HEK293 (cell line): ENCODE data around the gene FREM3.

ENCODE experiments used
- CTCF ChIP-seq: fragments of 450-650 bp; formaldehyde crosslinking; IDR thresholded peaks from 2 replicates; pipeline ENCODE4 v1.5.1; 2016; ENCODE audit warnings: missing biosample characterization, missing genetic modification characterization
- KLF1 ChIP-seq: fragments of 450-650 bp; formaldehyde crosslinking; IDR thresholded peaks from 2 replicates; pipeline ENCODE4 v1.5.1; 2016; ENCODE audit warnings: missing biosample characterization, missing genetic modification characterization
- KLF10 ChIP-seq: fragments of 450-650 bp; IDR thresholded peaks from 2 replicates; pipeline ENCODE4 v1.5.1; 2018; ENCODE audit warnings: missing biosample characterization, mild to moderate bottlenecking, missing genetic modification characterization
- ZBTB49 ChIP-seq: fragments of 450-650 bp; formaldehyde crosslinking; IDR thresholded peaks from 2 replicates; pipeline ENCODE4 v1.5.1; 2016; ENCODE audit warnings: missing biosample characterization, missing genetic modification characterization, low read depth
- ZBTB6 ChIP-seq: fragments of 450-650 bp; formaldehyde crosslinking; IDR thresholded peaks from 2 replicates; pipeline ENCODE4 v1.5.1; 2017; ENCODE audit warnings: missing biosample characterization, missing genetic modification characterization
- ZNF23 ChIP-seq: fragments of 450-650 bp; formaldehyde crosslinking; IDR thresholded peaks from 2 replicates; pipeline ENCODE4 v1.5.1; 2016; ENCODE audit warnings: missing biosample characterization, missing genetic modification characterization, borderline replicate concordance

GRCh38 chr4:143679434-143679833 is 21.0 kb downstream of the FREM3 start:
- no peak for TF ChIP-seq KLF1 (tag by site-specific recombination)
- TF ChIP-seq CTCF (tag by site-specific recombination) = no peak
- no peak for TF ChIP-seq KLF10 (tag by site-specific recombination)
- no peak for TF ChIP-seq ZBTB49 (tag by site-specific recombination)
- TF ChIP-seq ZNF23 (tag by site-specific recombination) = no peak
- TF ChIP-seq ZBTB6 (tag by site-specific recombination) = no peak
